Mononuclear cell (primary cell): Measurements from ENCODE around the gene ZFAND5. TPM values are rescaled to one million over a fixed set of nuclear protein-coding genes. Genes with fewer than 3 reads are reported as not detected.

Experiments used
- H3K27me3 ChIP-seq: 2 replicates; pipeline ENCODE4 v1.6.0; 2011; ENCODE audit warnings: low read length, control low read depth; ENCODE audit not compliant: insufficient read depth
- H3K4me1 ChIP-seq: 2 replicates; pipeline ENCODE4 v1.5.1; 2011; ENCODE audit warnings: mild to moderate bottlenecking, low read length, control low read depth; ENCODE audit not compliant: insufficient read depth
- H3K4me3 ChIP-seq: 2 replicates; pipeline ENCODE4 v1.5.1; 2011; ENCODE audit warnings: mild to moderate bottlenecking, low read length, moderate library complexity
- H3K9me3 ChIP-seq: 2 replicates; pipeline ENCODE4 v1.5.1; 2011; ENCODE audit warnings: low read depth, mild to moderate bottlenecking, control low read depth, low read length
- total RNA-seq: library from RNA; depleted of rRNA; stranded (reverse); fragments of >200 nt; gene quantifications from one replicate; pipeline ENCODE4 v1.2.3, GENCODE V29; 2012

ZFAND5 gene
- total RNA-seq, 1 donor, result 403 TPM

GRCh38 chr9:72315510-72316311 is 49.3 kb downstream of the ZFAND5 start:
- H3K27me3 ChIP-seq, result no peaks in the 10 kb centered on the region
- no peaks in the 10 kb centered on the region for H3K9me3 ChIP-seq
- no peak overlapping the region for H3K4me3 ChIP-seq
- peaks cover 42% of the 10 kb centered on the region for H3K4me1 ChIP-seq

DNA sequence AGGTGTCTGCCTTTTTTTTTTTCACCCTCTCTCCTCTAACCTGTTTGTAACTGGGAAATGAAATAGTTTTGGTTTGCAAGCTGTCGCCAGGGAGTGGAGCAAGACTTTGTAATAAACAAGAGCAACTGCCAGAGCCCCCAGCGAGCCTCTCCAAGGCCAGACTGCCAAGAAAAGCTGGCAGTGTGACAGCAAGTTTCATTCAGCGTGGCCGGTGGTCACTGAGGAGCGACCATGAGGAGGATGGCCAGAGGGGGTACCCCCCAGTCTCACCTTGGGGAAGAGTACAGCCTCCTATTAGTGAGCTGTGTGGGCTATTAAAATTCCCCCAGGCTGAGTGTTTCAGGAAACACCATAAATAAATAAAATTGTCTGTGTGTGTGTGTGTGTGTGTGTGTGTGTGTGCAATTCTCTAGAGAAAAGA is 49.9 kb downstream of the ZFAND5 start:
- peaks cover 42% of the 10 kb centered on the region for H3K4me1 ChIP-seq
- no peaks in the 10 kb centered on the region for H3K27me3 ChIP-seq

DNA sequence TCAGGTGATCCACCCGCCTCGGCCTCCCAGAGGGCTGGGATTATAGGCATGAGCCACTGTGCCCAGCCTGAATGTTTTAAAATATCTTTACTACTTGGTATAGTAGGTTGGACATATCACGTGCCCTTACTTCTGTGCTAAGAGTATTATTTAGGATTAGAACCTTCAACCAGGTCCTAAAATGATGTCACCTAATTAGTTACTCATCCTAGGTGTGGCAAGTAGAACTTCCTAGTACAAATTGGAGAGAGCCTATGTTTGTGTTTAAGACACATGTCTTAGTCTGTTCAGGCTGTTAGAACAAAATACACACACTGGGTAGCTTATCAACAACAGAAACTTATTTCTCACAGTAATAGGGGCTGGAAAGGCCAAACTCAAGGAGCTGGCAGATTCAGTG is 51.5 kb downstream of the ZFAND5 start:
- Histone ChIP-seq H3K4me1 (peaks cover 46% of the 10 kb centered on the region), H3K4me3 (no peak overlapping the region), H3K9me3 (no peaks in the 10 kb centered on the region), H3K27me3 (no peaks in the 10 kb centered on the region)

More for the DNA sequence above, 49.9 kb downstream of the ZFAND5 start:
- Histone ChIP-seq H3K4me3 (no peak overlapping the region), H3K9me3 (no peaks in the 10 kb centered on the region)

DNA sequence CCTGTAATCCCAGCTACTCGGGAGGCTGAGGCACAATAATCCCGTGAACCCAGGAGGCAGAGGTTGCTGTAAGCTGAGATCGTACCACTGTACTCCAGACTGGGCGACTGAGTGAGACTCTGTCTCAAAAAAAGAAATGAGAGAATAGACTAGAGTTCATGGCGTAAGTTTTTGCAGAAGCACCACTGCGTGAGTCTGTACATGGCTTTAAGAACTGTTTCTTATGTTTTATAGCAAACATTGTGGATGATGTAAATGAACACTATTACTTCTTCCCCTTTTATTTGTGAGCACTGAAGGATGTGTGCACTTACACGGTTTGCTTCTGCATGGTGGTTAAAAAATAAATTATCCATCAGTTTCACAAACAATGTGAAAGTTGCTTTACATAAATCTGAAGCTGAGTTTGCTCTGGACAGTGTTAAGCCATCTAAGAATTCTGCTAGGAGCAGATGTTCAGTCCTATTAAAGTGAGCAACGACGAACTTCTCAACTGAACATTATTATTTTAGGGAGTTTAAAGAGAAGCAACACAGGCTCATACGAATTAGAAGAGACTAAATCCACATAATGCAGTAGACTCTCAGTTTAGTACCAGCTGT is 52.5 kb downstream of the ZFAND5 start:
- Histone ChIP-seq H3K27me3 (no peaks in the 10 kb centered on the region), H3K4me1 (peaks cover 56% of the 10 kb centered on the region), H3K4me3 (no peak overlapping the region), H3K9me3 (no peaks in the 10 kb centered on the region)

- no peaks in the 10 kb centered on the region for H3K9me3 ChIP-seq
- no peak overlapping the region for H3K4me3 ChIP-seq
- H3K27me3 ChIP-seq, result no peaks in the 10 kb centered on the region
- H3K4me1 ChIP-seq, result peaks cover 63% of the 10 kb centered on the region
Observed at GRCh38 chr9:72309364-72310133, 55.5 kb downstream of the ZFAND5 start.

GRCh38 chr9:72306761-72307160 is 58.2 kb downstream of the ZFAND5 start:
- no peaks in the 10 kb centered on the region for H3K27me3 ChIP-seq
- H3K9me3 ChIP-seq, result no peaks in the 10 kb centered on the region
- peak overlapping the region; percentile 49 for H3K4me3 ChIP-seq
- peaks cover 55% of the 10 kb centered on the region for H3K4me1 ChIP-seq

- H3K4me3 ChIP-seq, result peak overlapping the region; percentile 49
- peaks cover 62% of the 10 kb centered on the region for H3K4me1 ChIP-seq
- no peaks in the 10 kb centered on the region for H3K27me3 ChIP-seq
- no peaks in the 10 kb centered on the region for H3K9me3 ChIP-seq
Observed at GRCh38 chr9:72305707-72306106, 59.3 kb downstream of the ZFAND5 start.

- no peaks in the 10 kb centered on the region for H3K27me3 ChIP-seq
- H3K4me3 ChIP-seq, result peak overlapping the region; percentile 49
- H3K9me3 ChIP-seq, result no peaks in the 10 kb centered on the region
- peaks cover 65% of the 10 kb centered on the region for H3K4me1 ChIP-seq
Observed at GRCh38 chr9:72305102-72305546, 59.9 kb downstream of the ZFAND5 start.

DNA sequence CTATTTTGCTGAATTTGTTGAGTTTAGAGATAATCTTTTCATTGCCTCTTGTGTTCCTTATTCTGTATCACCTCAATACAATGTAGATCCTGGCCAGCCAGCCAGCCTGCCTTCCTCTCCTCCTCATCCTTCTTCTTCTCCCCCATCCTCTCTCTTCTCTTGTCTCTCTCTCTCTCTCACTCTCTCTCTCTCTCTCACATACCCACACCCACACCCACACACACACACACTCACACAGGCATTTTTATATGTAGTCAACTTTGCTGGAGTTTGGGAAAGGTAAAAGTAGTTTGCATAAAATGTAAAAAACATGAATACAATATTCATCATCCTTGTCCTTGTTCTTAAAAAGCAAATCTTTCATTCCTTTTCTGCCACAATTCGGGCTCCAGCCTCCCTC is 60.5 kb downstream of the ZFAND5 start:
- Histone ChIP-seq H3K9me3 (no peaks in the 10 kb centered on the region), H3K4me1 (peaks cover 65% of the 10 kb centered on the region), H3K27me3 (no peaks in the 10 kb centered on the region), H3K4me3 (peak overlapping the region; percentile 27)

Other genes starting within 250 kb of the ZFAND5 start
- not detected for gene GDA, start 215.8 kb downstream of the ZFAND5 start, total RNA-seq
- 0.52 TPM for gene TMC1, start 156.4 kb upstream of the ZFAND5 start, total RNA-seq